H1 (cell line): Measurements from ENCODE around the gene FGF14. TPM values are rescaled to one million over a fixed set of nuclear protein-coding genes. Genes with fewer than 3 reads are reported as not detected.

Source experiments
- CTBP2 ChIP-seq: IDR thresholded peaks from 2 replicates; pipeline ENCODE4 v1.7.0; 2011; ENCODE audit warnings: borderline replicate concordance, mild to moderate bottlenecking, moderate library complexity, mixed read lengths, low read length; ENCODE audit not compliant: insufficient read depth, insufficient read length
- KDM4A ChIP-seq: IDR thresholded peaks from one replicate; pipeline ENCODE4 v1.7.1; 2012; ENCODE audit warnings: low read depth, mild to moderate bottlenecking, moderate library complexity, low read length, inconsistent platforms; ENCODE audit not compliant: severe bottlenecking
- MAFK ChIP-seq: IDR thresholded peaks from 2 replicates; pipeline ENCODE4 v1.6.1; 2012; ENCODE audit warnings: low read depth, mild to moderate bottlenecking, improper control_type of control experiment, low read length
- NRF1 ChIP-seq: IDR thresholded peaks from 2 replicates; pipeline ENCODE4 v1.6.1; 2011; ENCODE audit warnings: mild to moderate bottlenecking, low read depth, low read length, improper control_type of control experiment
- POLR2AphosphoS5 ChIP-seq: IDR thresholded peaks from 2 replicates; pipeline ENCODE4 v1.6.1; 2011; ENCODE audit warnings: low read depth, low read length
- TEAD4 ChIP-seq: IDR thresholded peaks from 2 replicates; pipeline ENCODE4 v1.6.1; 2012; ENCODE audit warnings: low read depth, low read length, inconsistent platforms, mixed read lengths
- polyA plus RNA-seq, 7 experiments: library from polyadenylated mRNA; depleted of rRNA in 3 of 7; stranded (reverse) in 5 of 7; unstranded in 2 of 7; fragments of >200 nt in 5 of 7; fragments of 200-250 nt in 2 of 7; gene quantifications; 1 replicate in 5 of 7; 2 replicates in 1 of 7; 4 replicates in 1 of 7; pipeline versions ENCODE4 v1.2.1 to v1.2.3, GENCODE V29; 2011 to 2013; ENCODE audit warnings: missing spikeins in 2 of 7, mixed read lengths in 2 of 7
- total RNA-seq: library from RNA; stranded (reverse); fragmentation: NEBNext Ultra II Directional; extraction: Animal tissue kit (Norgen Biotek cat#: 25700); gene quantifications from 2 replicates; pipeline ENCODE4 v1.2.1, GENCODE V29; 2021

The FGF14 gene
- total and polyA plus RNA-seq, 2 of the 8 experiments (the other 6 are each of a cell fraction or from before 2014, with no cell fraction given), result 0.05 to 0.58 TPM

- TF ChIP-seq POLR2AphosphoS5 (no peak), MAFK (no peak), KDM4A (no peak), NRF1 (no peak), CTBP2 (no peak), TEAD4 (no peak)
Measured at GRCh38 chr13:102236341-102236740, 165.5 kb downstream of the FGF14 start (continued).
